GM12878 (cell line): Measurements from ENCODE around the gene PRKAG3. TPM values are rescaled to one million over a fixed set of nuclear protein-coding genes. Genes with fewer than 3 reads are reported as not detected.

ENCODE experiments used
- ATAC-seq: fragments of 200-7000 bp; cut with Tn5 transposase; 3 replicates; pipeline ENCODE4 v1.9.1; 2020; ENCODE audit warnings: mild to moderate bottlenecking, moderate library complexity
- BruUV-seq: library from RNA; stranded (reverse); fragments of 400-500 nt; replicated peaks from 2 replicates; lab custom pipeline; 2021; lab: Mats Ljungman, UMichigan
- CTCF ChIA-PET: fragments of 300-600 bp; sonication (Branson Sonifier 250); formaldehyde crosslinking; extraction: SDS; loops from one replicate; lab custom pipeline; 2021; ENCODE audit warnings: inconsistent platforms; lab: Yijun Ruan, JAX
- POLR2A ChIA-PET: fragments of 350-600 bp; formaldehyde crosslinking; extraction: SDS; loops from one replicate; lab custom pipeline; 2021; ENCODE audit warnings: inconsistent platforms; lab: Charles Lee
- RAD21 ChIA-PET: fragments of 300-600 bp; sonication (Branson Sonifier 250); formaldehyde crosslinking; loops from one replicate; lab custom pipeline; 2023; ENCODE audit warnings: antibody characterized with exemption; ENCODE audit not compliant: unreplicated experiment; lab: Charles Lee
- SMC1A ChIA-PET: fragments of 300-600 bp; sonication (Branson Sonifier 250); formaldehyde crosslinking; loops from one replicate; lab custom pipeline; 2023; ENCODE audit not compliant: unreplicated experiment, uncharacterized antibody; lab: Charles Lee
- DNase-seq: peaks from one replicate; pipeline ENCODE4 v3.0.0-alpha.2; 2011; ENCODE audit warnings: low read depth, low spot score
- FAIRE-seq: peaks from 3 replicates; lab custom pipeline; 2011; peaks lifted over from hg19 to GRCh38; lab: Jason Lieb, UNC
- H2AFZ ChIP-seq: 2 replicates; pipeline ENCODE4 v1.6.0; 2011; ENCODE audit warnings: low read depth, low read length, control low read depth; ENCODE audit not compliant: control insufficient read depth
- H3K27ac ChIP-seq: 2 replicates; pipeline ENCODE4 v1.5.1; 2011; ENCODE audit warnings: control low read depth; ENCODE audit not compliant: control insufficient read depth, insufficient read depth
- H3K27me3 ChIP-seq, 2 experiments: replicated peaks in 1 of 2; 2 replicates each; pipeline versions ENCODE4 v1.6.0 to v1.6.1; 2011; ENCODE audit warnings: low read length in 1 of 2; ENCODE audit not compliant: control insufficient read depth in 2 of 2, insufficient read depth in 2 of 2
- H3K36me3 ChIP-seq, 2 experiments: 2 replicates each; pipeline ENCODE4 v1.5.1; 2011; ENCODE audit warnings: low read length in 1 of 2; ENCODE audit not compliant: control insufficient read depth in 2 of 2, insufficient read depth in 2 of 2
- H3K4me1 ChIP-seq: 2 replicates; pipeline ENCODE4 v1.6.1; 2011; ENCODE audit warnings: mild to moderate bottlenecking, low read length, moderate library complexity, mixed read lengths; ENCODE audit not compliant: control insufficient read depth, insufficient read depth
- H3K4me2 ChIP-seq: 2 replicates; pipeline ENCODE4 v1.6.0; 2011; ENCODE audit warnings: control low read depth; ENCODE audit not compliant: control insufficient read depth, insufficient read depth
- H3K4me3 ChIP-seq: fragments of 200-600 bp; sonication (generic); 2 replicates; pipeline ENCODE4 v1.5.1; 2016
- H3K79me2 ChIP-seq: 2 replicates; pipeline ENCODE4 v1.6.0; 2011; ENCODE audit warnings: low read length; ENCODE audit not compliant: control insufficient read depth, insufficient read depth
- H3K9ac ChIP-seq: 2 replicates; pipeline ENCODE4 v1.8.0; 2011; ENCODE audit warnings: low read length, control low read depth, mixed read lengths; ENCODE audit not compliant: control insufficient read depth, insufficient read depth
- H3K9me3 ChIP-seq: replicated peaks from 3 replicates; pipeline ENCODE4 v1.5.1; 2011; ENCODE audit warnings: mild to moderate bottlenecking, low read length; ENCODE audit not compliant: control insufficient read depth, insufficient read depth
- H4K20me1 ChIP-seq: 2 replicates; pipeline ENCODE4 v1.6.0; 2011; ENCODE audit not compliant: control insufficient read depth, insufficient read depth
- BCL3 ChIP-seq: IDR thresholded peaks from 2 replicates; pipeline ENCODE4 v1.6.1; 2011; ENCODE audit warnings: borderline replicate concordance, low read depth, mild to moderate bottlenecking, moderate library complexity, low read length; ENCODE audit not compliant: insufficient read depth, poor library complexity, severe bottlenecking
- BRCA1 ChIP-seq: IDR thresholded peaks from 2 replicates; pipeline ENCODE4 v1.6.1; 2011; ENCODE audit warnings: low read depth, low read length, improper control_type of control experiment
- CEBPB ChIP-seq, 2 experiments: fragments of 150-350 bp in 1 of 2; IDR thresholded peaks; 2 replicates each; pipeline ENCODE4 v1.6.1; 2012 to 2014; ENCODE audit warnings: low read depth in 2 of 2, low read length in 2 of 2, borderline replicate concordance in 1 of 2, inconsistent platforms in 1 of 2
- CEBPZ ChIP-seq: fragments of 150-350 bp; IDR thresholded peaks from 2 replicates; pipeline ENCODE4 v1.6.1; 2016; ENCODE audit warnings: low read depth, low read length
- E2F4 ChIP-seq: IDR thresholded peaks from 2 replicates; pipeline ENCODE4 v1.6.1; 2012; ENCODE audit warnings: low read depth, low read length, improper control_type of control experiment
- GABPA ChIP-seq: IDR thresholded peaks from 2 replicates; pipeline ENCODE4 v1.6.1; 2014; ENCODE audit warnings: antibody characterized with exemption, low read depth, mild to moderate bottlenecking, inconsistent platforms
- IRF5 ChIP-seq: fragments of 450-650 bp; IDR thresholded peaks from 2 replicates; pipeline ENCODE4 v1.6.1; 2017; ENCODE audit warnings: borderline replicate concordance
- KDM1A ChIP-seq: fragments of 200-600 bp; sonication (generic); IDR thresholded peaks from 2 replicates; pipeline ENCODE4 v1.6.1; 2016; ENCODE audit warnings: borderline replicate concordance
- MEF2B ChIP-seq: fragments of 450-650 bp; IDR thresholded peaks from 2 replicates; pipeline ENCODE4 v1.6.1; 2018; ENCODE audit warnings: mild to moderate bottlenecking, moderate library complexity; ENCODE audit not compliant: partially characterized antibody, poor library complexity, severe bottlenecking
- MTA2 ChIP-seq: fragments of 450-650 bp; IDR thresholded peaks from 2 replicates; pipeline ENCODE4 v1.6.1; 2016; ENCODE audit warnings: low read depth, mild to moderate bottlenecking, moderate library complexity
- PAX8 ChIP-seq: fragments of 450-650 bp; IDR thresholded peaks from 2 replicates; pipeline ENCODE4 v1.6.1; 2017; ENCODE audit warnings: mild to moderate bottlenecking, moderate library complexity
- RELB ChIP-seq: fragments of 450-650 bp; IDR thresholded peaks from 2 replicates; pipeline ENCODE4 v1.6.1; 2017; ENCODE audit warnings: low read depth, mild to moderate bottlenecking, moderate library complexity
- TARDBP ChIP-seq: IDR thresholded peaks from 2 replicates; pipeline ENCODE4 v1.6.1; 2016; ENCODE audit warnings: borderline replicate concordance
- YBX1 ChIP-seq: fragments of 450-650 bp; IDR thresholded peaks from 2 replicates; pipeline ENCODE4 v1.6.1; 2016; ENCODE audit warnings: antibody characterized with exemption
- YY1 ChIP-seq: IDR thresholded peaks from 2 replicates; pipeline ENCODE4 v1.6.1; 2011; ENCODE audit warnings: low read depth, mild to moderate bottlenecking, low read length
- WGBS: methylation state at CpG from one replicate; pipeline ENCODE4 v1.1.6; 2016; ENCODE audit warnings: low lambda C conversion rate; ENCODE audit not compliant: insufficient replicate concordance, insufficient coverage; ENCODE audit errors: missing lambda C conversion rate; 5-methylcytosine and 5-hydroxymethylcytosine counted together
- in situ Hi-C: fragments of 300-500 bp; cut with MboI; formaldehyde crosslinking; loops from 9 replicates; pipeline ENCODE4 v1.14.3; 2018; ENCODE audit warnings: mixed read lengths
- intact Hi-C: fragments of 100-400 bp; cut with micrococcal nuclease; formaldehyde crosslinking; loops from one replicate; pipeline ENCODE4 v1.14.2; 2022; ENCODE audit not compliant: unreplicated experiment
- polyA plus RNA-seq, 11 experiments: library from polyadenylated mRNA; depleted of rRNA in 4 of 11; unstranded in 6 of 11; stranded (reverse) in 5 of 11; fragments of >200 nt; fragmentation: Nextera tagmentation in 4 of 11; fragmentation: Illumina TruSeq in 1 of 11; extraction: Ambion mirVana in 4 of 11; extraction: Trizol in 1 of 11; gene quantifications; 1 replicate in 1 of 11; 2 replicates in 10 of 11; pipeline versions ENCODE4 v1.2.1 to v1.2.3, GENCODE V29; 2011 to 2016; ENCODE audit warnings: inconsistent platforms in 2 of 11, missing spikeins in 2 of 11, low read depth in 1 of 11
- total RNA-seq, 4 experiments: library from RNA; depleted of rRNA in 3 of 4; stranded (reverse); fragments of >200 nt in 3 of 4; fragmentation: Illumina TruSeq in 1 of 4; extraction: Trizol in 1 of 4; gene quantifications; 2 replicates each; pipeline versions ENCODE4 v1.2.1 to v1.2.3, GENCODE V29; 2013 to 2021

Gene PRKAG3
- total and polyA plus RNA-seq, 10 of the 15 experiments (the other 5 are each of a cell fraction or from before 2014, with no cell fraction given) = 0.04 to 0.12 (median 0.06) TPM; not detected in 7

GRCh38 chr2:218798767-218799504 lies 32.7 kb downstream of the PRKAG3 start:
- in situ Hi-C loops (no loop called here), intact Hi-C loops (no loop called here)
- no peaks in the 10 kb centered on the region for H3K36me3 ChIP-seq
- DNase-seq (no peak), FAIRE-seq (no peak), ATAC-seq (no peak)
- ChIA-PET RAD21 (no interaction called here), CTCF (no interaction called here), SMC1A (no interaction called here), POLR2A (no interaction called here)
- H3K4me1 ChIP-seq = no peaks in the 10 kb centered on the region
- 0 out of 2 replicates have a peak overlapping the region, but pooled peaks have one; percentile 33 for H2AFZ ChIP-seq
- H3K79me2 ChIP-seq = no peaks in the 10 kb centered on the region
- H3K27me3 ChIP-seq = peaks cover 0 to 2% of the 10 kb centered on the region in 2 experiments; a peak in 2 of 4 replicates
- no peak overlapping the region for H3K27ac ChIP-seq
- no peaks in the 10 kb centered on the region for H4K20me1 ChIP-seq
- no peak overlapping the region for H3K4me2 ChIP-seq
- BruUV-seq = no TSS peak
- no peak overlapping the region for H3K4me3 ChIP-seq
- H3K9me3 ChIP-seq = no peaks in the 10 kb centered on the region; the same call in 2 of the 3 replicates
- no peak overlapping the region for H3K9ac ChIP-seq
- 41% methylated on average over 12 of the region's 12 CpGs for WGBS
- TF ChIP-seq PAX8 (no peak), CEBPB (IDR thresholded peaks at IDR 0.05; ENCODE audit: borderline replicate concordance in 1 of 2, low read depth in 2 of 2, low read length in 2 of 2) (no peak), YBX1 (no peak), KDM1A (no peak), MEF2B (no peak), YY1 (no peak), TARDBP (no peak), CEBPZ (no peak), BCL3 (no peak), MTA2 (no peak), BRCA1 (no peak), GABPA (no peak), RELB (no peak), IRF5 (no peak), E2F4 (no peak)
